GM19324 (cell line): ENCODE data around the gene CD300C.
"Not testable (repeated sequence)": the region's sequence is repeated elsewhere in the genome, so short reads cannot be mapped to it uniquely, and the experiment has no call there.

ENCODE experiments used
- ATAC-seq: cut with Tn5 transposase; IDR thresholded peaks from one replicate; pipeline ENCODE4 v1.9.1; 2021; ENCODE audit warnings: mild to moderate bottlenecking, moderate library complexity; ENCODE audit not compliant: unreplicated experiment, low FRiP score

The CD300C gene

GRCh38 chr17:74545843-74546230 lies at the start of gene CD300C:
CD300C (minus strand) TSS chr17:74546115; CDS start chr17:74545782, 333 bp downstream.
- no peak for ATAC-seq

GRCh38 chr17:74595037-74595750 lies 49.3 kb upstream of the CD300C start:
- no peak for ATAC-seq

GRCh38 chr17:74592087-74592990 lies 46.4 kb upstream of the CD300C start, which contains the start of gene CD300LD:
CD300LD (minus strand) TSS chr17:74592283; CDS start chr17:74592202, 81 bp downstream.
- ATAC-seq: no peak

GRCh38 chr17:74591503-74591902 lies 45.6 kb upstream of the CD300C start:
- no peak for ATAC-seq

- no peak for ATAC-seq
These were observed 39.8 kb upstream of the CD300C start for GRCh38 chr17:74585711-74586110.

- no peak for ATAC-seq
These were observed 38.6 kb upstream of the CD300C start for GRCh38 chr17:74584292-74585060.

GRCh38 chr17:74582633-74583032 lies 36.7 kb upstream of the CD300C start:
- ATAC-seq: no peak

GRCh38 chr17:74579900-74580299 lies 34.0 kb upstream of the CD300C start:
- no peak for ATAC-seq

GRCh38 chr17:74578979-74579378 lies 33.1 kb upstream of the CD300C start:
- ATAC-seq: no peak

GRCh38 chr17:74574489-74575142 lies 28.7 kb upstream of the CD300C start:
- no peak for ATAC-seq

GRCh38 chr17:74573635-74574034 lies 27.7 kb upstream of the CD300C start:
- ATAC-seq: not testable (repeated sequence)

GRCh38 chr17:74573169-74573568 lies 27.3 kb upstream of the CD300C start:
- no peak for ATAC-seq

- ATAC-seq: no peak
These were observed 25.8 kb upstream of the CD300C start for GRCh38 chr17:74571621-74572270.

GRCh38 chr17:74569020-74570003 lies 23.4 kb upstream of the CD300C start:
- no peak for ATAC-seq

GRCh38 chr17:74568106-74568873 lies 22.4 kb upstream of the CD300C start:
- no peak for ATAC-seq

GRCh38 chr17:74567397-74567796 lies 21.5 kb upstream of the CD300C start, which contains the start of gene CD300H:
CD300H (minus strand) TSS chr17:74567509.
- no peak for ATAC-seq

- no peak for ATAC-seq
These were observed 20.3 kb upstream of the CD300C start for GRCh38 chr17:74566132-74566753.
